Activated CD4-positive, alpha-beta memory T cell treated with anti-CD3 and anti-CD28 coated beads, Interleukin-2, amount 10 ng/mL, durations not matched to agents 7 days and 5 days (primary cell): ENCODE data around the gene ALK. TPM values are rescaled to one million over a fixed set of nuclear protein-coding genes. Genes with fewer than 3 reads are reported as not detected.

Experiments
- CTCF ChIA-PET: fragments of 350-600 bp; sonication (Branson Sonifier 250); formaldehyde crosslinking; loops from one replicate; lab custom pipeline; 2021; ENCODE audit warnings: antibody characterized with exemption, inconsistent platforms; lab: Charles Lee
- POLR2A ChIA-PET: fragments of 350-600 bp; sonication (Branson Sonifier 250); formaldehyde crosslinking; loops from one replicate; lab custom pipeline; 2021; ENCODE audit warnings: antibody characterized with exemption; lab: Charles Lee
- DNase-seq: peaks from one replicate; pipeline ENCODE4 v3.0.0-alpha.2; 2020
- H3K27ac Mint-ChIP-seq: one replicate; pipeline ENCODE4 v1.8.0; 2021; ENCODE audit warnings: mild to moderate bottlenecking, mixed read lengths
- H3K27me3 Mint-ChIP-seq: one replicate; pipeline ENCODE4 v1.8.0; 2021; ENCODE audit warnings: mixed read lengths
- H3K36me3 Mint-ChIP-seq: one replicate; pipeline ENCODE4 v1.8.0; 2021; ENCODE audit warnings: low read depth, mixed read lengths
- H3K4me1 Mint-ChIP-seq: one replicate; pipeline ENCODE4 v1.8.0; 2021; ENCODE audit warnings: mixed read lengths
- H3K4me3 Mint-ChIP-seq: one replicate; pipeline ENCODE4 v1.8.0; 2021; ENCODE audit warnings: mild to moderate bottlenecking, mixed read lengths
- H3K9me3 Mint-ChIP-seq: one replicate; pipeline ENCODE4 v1.8.0; 2021; ENCODE audit warnings: mixed read lengths
- total RNA-seq, 2 experiments: library from RNA; stranded (reverse); gene quantifications; one replicate each; pipeline ENCODE4 v1.2.3, GENCODE V29; 2021

Gene ALK
- not detected for total RNA-seq

DNA sequence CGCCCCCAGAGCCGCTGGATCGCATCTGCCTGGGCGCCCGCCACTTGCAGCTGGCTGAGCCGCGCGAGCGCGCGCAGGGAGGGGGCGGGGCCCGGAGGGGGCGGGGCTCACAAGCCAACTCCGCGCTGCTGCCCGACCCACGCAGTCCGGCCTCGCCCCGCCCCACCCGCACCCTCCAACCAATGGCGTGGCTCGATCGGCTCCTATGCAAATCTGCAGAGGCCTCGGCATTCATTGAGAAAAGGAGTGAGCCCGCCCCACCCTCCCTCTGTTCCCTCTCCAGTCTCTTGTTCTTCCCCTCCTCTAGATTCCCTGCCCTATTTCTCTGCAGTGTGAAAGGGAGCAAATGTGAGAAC, at the start of gene ALK:
TSS of gene ALK (minus strand) at position 27 of the 356 bp plus-strand sequence. CDS start 927 bp downstream, outside the sequence.
- no peaks in the 10 kb centered on the region for H3K9me3 Mint-ChIP-seq
- DNase-seq: peak; percentile 66
- peaks cover 5% of the 10 kb centered on the region for H3K4me1 Mint-ChIP-seq
- no peaks in the 10 kb centered on the region for H3K36me3 Mint-ChIP-seq
- ChIA-PET POLR2A (no interaction called here), CTCF (interaction anchor here (0.9 to 3.9 kb wide), 3 partner anchors 29 to 626 kb away, joined by 3 to 27 read pairs (median 5); no protein-coding TSS in a partner anchor)
- no peak within 1 kb of the TSS for H3K4me3 Mint-ChIP-seq
- H3K27me3 Mint-ChIP-seq: peaks cover 43% of the 10 kb centered on the region
- H3K27ac Mint-ChIP-seq: no peak within 1 kb of the TSS

GRCh38 chr2:29966266-29966665, 44.9 kb upstream of the ALK start:
- no peak for DNase-seq
- Mint-ChIP-seq H3K36me3 (no peaks in the 10 kb centered on the region), H3K4me1 (no peaks in the 10 kb centered on the region), H3K4me3 (no peak overlapping the region), H3K27me3 (peaks cover 25% of the 10 kb centered on the region), H3K27ac (no peak overlapping the region), H3K9me3 (no peaks in the 10 kb centered on the region)
- POLR2A ChIA-PET: no interaction called here
- CTCF ChIA-PET: no interaction called here

GRCh38 chr2:29963972-29964570, 42.7 kb upstream of the ALK start:
- no peak overlapping the region for H3K27ac Mint-ChIP-seq
- DNase-seq: no peak
- peaks cover 35% of the 10 kb centered on the region for H3K27me3 Mint-ChIP-seq
- H3K4me1 Mint-ChIP-seq: no peaks in the 10 kb centered on the region
- H3K9me3 Mint-ChIP-seq: no peaks in the 10 kb centered on the region
- H3K36me3 Mint-ChIP-seq: no peaks in the 10 kb centered on the region
- POLR2A ChIA-PET: no interaction called here
- CTCF ChIA-PET: no interaction called here
- H3K4me3 Mint-ChIP-seq: no peak overlapping the region

DNA sequence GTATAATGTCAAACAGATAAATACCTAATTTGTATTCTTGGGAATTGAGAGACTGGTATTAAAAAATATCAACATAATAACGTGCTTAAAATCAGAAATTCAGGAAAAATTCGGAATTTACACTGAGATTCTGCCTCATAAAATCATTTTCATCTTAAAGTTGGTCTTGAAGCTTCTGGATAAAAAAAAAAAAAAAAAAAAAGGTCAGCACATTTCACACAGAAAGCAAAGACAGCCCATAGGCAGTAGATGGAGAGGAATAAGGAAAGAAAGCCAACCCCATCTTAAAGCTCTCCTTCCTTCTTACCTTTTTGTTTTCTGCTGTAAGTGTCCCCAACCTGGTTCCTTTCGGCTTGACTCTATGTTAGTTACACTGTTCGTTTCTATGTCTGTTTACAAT, 41.5 kb upstream of the ALK start:
- Mint-ChIP-seq H3K4me3 (no peak overlapping the region), H3K27me3 (peaks cover 41% of the 10 kb centered on the region), H3K4me1 (no peaks in the 10 kb centered on the region), H3K36me3 (no peaks in the 10 kb centered on the region), H3K9me3 (no peaks in the 10 kb centered on the region), H3K27ac (no peak overlapping the region)
- ChIA-PET POLR2A (no interaction called here), CTCF (interaction anchor here (0.7 kb wide), 1 partner anchor 154 kb away, joined by 6 read pairs; no protein-coding TSS in a partner anchor)
- no peak for DNase-seq

GRCh38 chr2:29954316-29954715, 32.9 kb upstream of the ALK start:
- peaks cover 28% of the 10 kb centered on the region for H3K27me3 Mint-ChIP-seq
- H3K36me3 Mint-ChIP-seq: no peaks in the 10 kb centered on the region
- no peaks in the 10 kb centered on the region for H3K9me3 Mint-ChIP-seq
- no peak overlapping the region for H3K4me3 Mint-ChIP-seq
- CTCF ChIA-PET: no interaction called here
- no peak overlapping the region for H3K27ac Mint-ChIP-seq
- H3K4me1 Mint-ChIP-seq: no peaks in the 10 kb centered on the region
- POLR2A ChIA-PET: no interaction called here
- DNase-seq: no peak

DNA sequence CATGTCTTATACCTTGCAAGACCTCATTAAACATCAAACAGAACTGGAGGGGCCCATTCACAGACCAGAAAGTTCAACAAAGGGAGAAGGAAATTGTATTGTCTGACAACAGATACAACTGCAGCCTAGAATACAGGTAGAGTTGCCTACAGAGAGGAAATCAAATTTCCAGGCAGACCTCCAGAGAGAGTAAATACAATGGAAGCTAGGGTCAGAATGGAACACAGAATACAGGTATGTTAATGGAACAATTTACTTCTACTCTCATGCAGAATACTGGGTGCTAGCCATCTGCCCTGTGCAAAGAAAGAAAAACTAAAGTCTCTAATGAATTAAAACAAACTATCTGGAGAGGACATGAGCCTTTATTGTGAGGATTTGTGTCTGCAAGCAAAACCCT, 31.6 kb upstream of the ALK start:
- H3K4me1 Mint-ChIP-seq: no peaks in the 10 kb centered on the region
- no peak for DNase-seq
- H3K4me3 Mint-ChIP-seq: no peak overlapping the region
- no peaks in the 10 kb centered on the region for H3K36me3 Mint-ChIP-seq
- H3K9me3 Mint-ChIP-seq: no peaks in the 10 kb centered on the region
- H3K27me3 Mint-ChIP-seq: peaks cover 24% of the 10 kb centered on the region
- H3K27ac Mint-ChIP-seq: no peak overlapping the region
- ChIA-PET CTCF (no interaction called here), POLR2A (no interaction called here)

DNA sequence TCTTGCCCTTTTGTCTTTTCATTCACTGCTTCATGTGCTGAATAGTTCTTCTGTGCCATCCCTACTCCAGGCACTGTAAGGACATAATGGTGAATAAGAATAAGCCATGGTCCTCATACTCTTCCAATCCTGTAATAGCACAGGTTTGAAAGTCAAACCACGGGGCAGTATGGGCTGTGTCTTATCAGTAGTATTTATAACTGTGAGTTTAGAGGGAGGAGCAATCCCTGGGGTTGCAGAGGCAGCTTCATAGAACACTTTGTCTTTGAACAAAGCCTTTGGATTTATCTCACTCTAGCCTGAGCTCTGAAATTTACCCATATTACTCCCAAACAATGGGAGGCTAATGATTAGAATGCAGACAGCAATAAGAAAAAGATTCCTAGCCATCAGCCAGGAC, 30.2 kb upstream of the ALK start:
- Mint-ChIP-seq H3K4me1 (no peaks in the 10 kb centered on the region), H3K4me3 (no peak overlapping the region), H3K27ac (no peak overlapping the region), H3K36me3 (no peaks in the 10 kb centered on the region), H3K9me3 (no peaks in the 10 kb centered on the region), H3K27me3 (peaks cover 20% of the 10 kb centered on the region)
- ChIA-PET POLR2A (no interaction called here), CTCF (no interaction called here)
- no peak for DNase-seq

DNA sequence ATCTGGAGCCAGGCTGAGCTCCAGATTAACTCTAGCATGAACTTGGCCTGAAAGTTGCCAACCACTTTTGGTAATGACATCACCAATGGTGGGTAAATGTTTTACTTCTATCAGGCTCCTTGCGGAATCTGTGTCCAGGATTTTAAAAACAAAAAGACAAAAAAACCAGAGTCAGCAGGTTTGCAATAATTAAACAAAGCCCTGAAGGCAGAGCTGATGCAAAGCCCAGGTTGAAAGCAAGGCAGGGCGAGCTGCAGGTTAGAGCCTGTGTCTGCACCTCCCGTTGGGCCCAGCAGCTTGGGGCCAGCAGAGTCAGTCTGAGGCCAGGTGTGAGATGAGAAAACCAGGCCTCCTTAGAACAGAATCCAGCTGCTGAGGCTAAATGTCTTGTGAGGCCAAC, 29.1 kb upstream of the ALK start:
- H3K27me3 Mint-ChIP-seq: peaks cover 14% of the 10 kb centered on the region
- H3K4me3 Mint-ChIP-seq: no peak overlapping the region
- DNase-seq: no peak
- CTCF ChIA-PET: interaction anchor here (1.8 kb wide), 1 partner anchor 28 kb away, joined by 5 read pairs; no protein-coding TSS in a partner anchor
- no peaks in the 10 kb centered on the region for H3K36me3 Mint-ChIP-seq
- no peaks in the 10 kb centered on the region for H3K4me1 Mint-ChIP-seq
- H3K9me3 Mint-ChIP-seq: no peaks in the 10 kb centered on the region
- POLR2A ChIA-PET: no interaction called here
- no peak overlapping the region for H3K27ac Mint-ChIP-seq

- DNase-seq: no peak
- ChIA-PET POLR2A (no interaction called here), CTCF (no interaction called here)
- Mint-ChIP-seq H3K27me3 (peaks cover 3% of the 10 kb centered on the region), H3K4me1 (no peaks in the 10 kb centered on the region), H3K4me3 (no peak overlapping the region), H3K9me3 (no peaks in the 10 kb centered on the region), H3K36me3 (no peaks in the 10 kb centered on the region), H3K27ac (no peak overlapping the region)
These were observed 27.7 kb upstream of the ALK start for GRCh38 chr2:29949042-29949441.

DNA sequence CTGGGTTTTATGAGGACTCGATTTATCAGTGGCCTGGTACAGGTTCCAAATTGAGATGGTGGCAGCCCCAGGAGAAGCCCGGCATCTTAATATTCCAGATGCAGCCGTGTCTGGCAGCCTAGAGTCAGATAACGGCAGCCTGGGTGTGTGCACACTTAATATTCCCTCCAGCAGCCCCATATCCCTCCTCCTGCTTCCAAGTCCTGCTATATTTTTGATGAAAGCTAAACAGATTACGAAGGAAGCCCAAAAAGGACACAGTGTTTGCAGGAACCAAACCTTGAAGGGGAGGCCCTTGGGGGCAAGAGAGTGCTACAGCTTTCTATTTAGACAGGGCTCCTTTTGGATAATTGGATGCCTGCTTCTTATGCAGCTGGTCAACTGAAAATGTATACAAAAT, 25.1 kb upstream of the ALK start:
- Mint-ChIP-seq H3K27me3 (peaks cover 3% of the 10 kb centered on the region), H3K4me3 (no peak overlapping the region), H3K27ac (no peak overlapping the region), H3K36me3 (no peaks in the 10 kb centered on the region), H3K9me3 (no peaks in the 10 kb centered on the region), H3K4me1 (no peaks in the 10 kb centered on the region)
- POLR2A ChIA-PET: no interaction called here
- DNase-seq: no peak
- CTCF ChIA-PET: no interaction called here

- no peak overlapping the region for H3K27ac Mint-ChIP-seq
- no peaks in the 10 kb centered on the region for H3K4me1 Mint-ChIP-seq
- no peaks in the 10 kb centered on the region for H3K27me3 Mint-ChIP-seq
- no peak for DNase-seq
- H3K9me3 Mint-ChIP-seq: no peaks in the 10 kb centered on the region
- H3K36me3 Mint-ChIP-seq: no peaks in the 10 kb centered on the region
- ChIA-PET CTCF (no interaction called here), POLR2A (no interaction called here)
- no peak overlapping the region for H3K4me3 Mint-ChIP-seq
These were observed 21.3 kb upstream of the ALK start for GRCh38 chr2:29942711-29943110.

DNA sequence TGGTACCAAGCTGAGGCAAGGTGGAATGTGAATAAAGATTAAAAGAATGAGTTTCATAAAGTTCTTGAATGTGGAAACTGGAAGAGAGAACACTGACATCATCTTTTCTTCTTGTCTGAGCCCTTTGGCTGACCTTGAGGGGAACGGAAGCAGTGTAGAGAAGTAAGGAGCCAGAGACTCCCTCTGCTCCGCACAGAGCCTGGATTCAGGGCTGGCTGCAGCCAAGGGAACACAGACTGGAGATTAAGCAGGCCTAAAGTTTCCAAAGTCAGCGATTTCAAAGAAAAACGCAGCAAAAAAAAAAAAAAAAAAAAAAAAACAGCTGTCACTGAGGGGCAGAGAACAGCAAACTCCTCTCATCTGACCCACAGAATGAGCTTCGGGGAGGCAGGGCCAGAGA, 19.3 kb upstream of the ALK start:
- CTCF ChIA-PET: no interaction called here
- Mint-ChIP-seq H3K4me3 (no peak overlapping the region), H3K27me3 (peaks cover 3% of the 10 kb centered on the region), H3K36me3 (no peaks in the 10 kb centered on the region), H3K4me1 (no peaks in the 10 kb centered on the region), H3K9me3 (no peaks in the 10 kb centered on the region), H3K27ac (no peak overlapping the region)
- no peak for DNase-seq
- POLR2A ChIA-PET: no interaction called here

DNA sequence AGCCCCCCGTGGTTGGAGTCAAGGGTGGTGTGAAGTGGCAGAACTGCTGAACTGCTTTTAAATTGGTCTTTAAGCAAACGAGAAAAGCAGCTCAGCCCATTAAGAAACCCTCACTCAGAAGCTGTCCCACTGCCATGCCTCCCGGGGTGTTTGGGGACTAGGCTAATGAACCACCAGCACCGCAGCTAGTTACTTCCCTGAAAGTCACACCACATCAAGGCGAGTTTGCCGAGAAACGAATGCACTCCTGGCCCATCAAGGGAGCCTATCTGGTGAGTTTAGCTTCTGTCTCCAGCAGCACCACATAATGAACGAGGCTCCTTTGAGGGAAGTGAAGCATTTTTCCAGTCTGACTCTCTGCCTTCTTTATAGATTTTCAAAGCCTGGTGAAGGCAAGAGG, 14.6 kb upstream of the ALK start:
- Mint-ChIP-seq H3K9me3 (no peaks in the 10 kb centered on the region), H3K27ac (no peak overlapping the region), H3K4me3 (no peak overlapping the region), H3K27me3 (peaks cover 13% of the 10 kb centered on the region), H3K36me3 (no peaks in the 10 kb centered on the region), H3K4me1 (no peaks in the 10 kb centered on the region)
- ChIA-PET POLR2A (no interaction called here), CTCF (no interaction called here)
- no peak for DNase-seq

DNA sequence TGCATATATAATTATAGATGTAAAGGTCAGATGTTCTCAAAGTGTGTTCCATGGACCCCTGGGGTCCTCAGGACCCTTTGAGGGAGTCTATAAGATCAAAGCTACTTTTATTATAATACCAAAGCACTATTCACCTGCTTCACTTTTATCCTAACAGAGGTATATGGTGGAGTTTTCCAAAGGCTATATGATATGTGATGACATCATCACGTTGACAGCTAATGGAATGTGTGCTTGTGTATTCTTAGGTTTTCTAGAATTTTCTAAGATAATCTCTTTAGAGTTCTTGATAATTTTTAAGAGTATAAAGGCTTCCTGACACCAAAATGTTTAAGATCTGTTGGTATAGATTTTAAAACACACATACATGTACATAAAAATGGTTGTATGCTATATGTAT, 10.4 kb upstream of the ALK start:
- H3K36me3 Mint-ChIP-seq: no peaks in the 10 kb centered on the region
- CTCF ChIA-PET: interaction anchor here (0.9 to 2.0 kb wide), 3 partner anchors 8 to 142 kb away, joined by 3 to 7 read pairs (median 3); no protein-coding TSS in a partner anchor
- no peak for DNase-seq
- H3K27me3 Mint-ChIP-seq: peaks cover 15% of the 10 kb centered on the region
- no peaks in the 10 kb centered on the region for H3K9me3 Mint-ChIP-seq
- POLR2A ChIA-PET: no interaction called here
- no peak overlapping the region for H3K4me3 Mint-ChIP-seq
- no peaks in the 10 kb centered on the region for H3K4me1 Mint-ChIP-seq
- no peak overlapping the region for H3K27ac Mint-ChIP-seq
